ENCODE measurements around the gene RASL11A.

DNA sequence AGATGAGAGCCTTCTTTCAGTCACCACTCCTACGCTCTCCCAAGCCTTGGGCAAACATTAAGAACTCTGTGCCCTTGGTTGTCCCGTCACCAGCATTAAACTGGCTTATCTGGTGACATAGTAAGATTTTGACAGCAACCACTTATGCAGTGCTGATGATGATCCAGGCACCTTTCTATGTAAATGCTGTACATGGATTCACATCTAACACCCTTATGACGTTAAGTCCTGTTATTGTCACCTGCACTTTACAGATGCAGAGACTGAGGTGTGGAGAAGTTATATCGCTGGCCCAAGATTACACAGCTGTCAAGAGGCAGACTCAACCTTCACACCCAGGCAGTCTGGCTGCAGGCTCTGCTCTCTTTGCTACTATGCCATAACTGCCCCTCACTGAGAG lies 25.0 kb downstream of the RASL11A start:
- no peak for TF ChIP-seq RFX5 (IDR thresholded peaks at IDR 0.05; ENCODE audit: borderline replicate concordance, low read depth, low read length)
- no peak for TF ChIP-seq POLR2AphosphoS5 (IDR thresholded peaks at IDR 0.05; ENCODE audit: low read depth, low read length)
- no peak for TF ChIP-seq RAD21 (IDR thresholded peaks at IDR 0.05 in 1 of 2, conservative IDR thresholded peaks at IDR 0.05 in 1 of 2; ENCODE audit: low read depth in 2 of 2, low read length in 2 of 2)
- TF ChIP-seq EP300 (IDR thresholded peaks at IDR 0.05; ENCODE audit: borderline replicate concordance in 1 of 2, low read depth in 2 of 2, low read length in 2 of 2): no peak
- TF ChIP-seq, protein P1, sequence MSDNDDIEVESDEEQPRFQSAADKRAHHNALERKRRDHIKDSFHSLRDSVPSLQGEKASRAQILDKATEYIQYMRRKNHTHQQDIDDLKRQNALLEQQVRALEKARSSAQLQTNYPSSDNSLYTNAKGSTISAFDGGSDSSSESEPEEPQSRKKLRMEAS (IDR thresholded peaks at IDR 0.05): no peak

Measured in H1 (cell line).